Left lung (tissue), 10 donors: ENCODE data around the gene FUCA1. TPM values are rescaled to one million over a fixed set of nuclear protein-coding genes. Genes with fewer than 3 reads are reported as not detected.

Experiments
- ATAC-seq: fragments of 200-7000 bp; cut with Tn5 transposase; one replicate; pipeline ENCODE4 v1.9.1; 2020; ENCODE audit warnings: moderate library complexity
- DNase-seq, 4 donors: peaks; one replicate each; pipeline ENCODE4 v3.0.0-alpha.2; 2013 to 2020
- H3K27ac ChIP-seq, 2 donors: fragments of 200-600 bp; sonication (generic) in 1 of 2; one replicate each; pipeline versions ENCODE4 v1.5.0 to v1.8.0; 2020 to 2021
- H3K27me3 ChIP-seq, 2 donors: fragments of 200-600 bp; sonication (generic) in 1 of 2; one replicate each; pipeline versions ENCODE4 v1.5.0 to v1.8.0; 2020 to 2021
- H3K36me3 ChIP-seq, 2 donors: fragments of 200-600 bp; sonication (generic) in 1 of 2; one replicate each; pipeline versions ENCODE4 v1.5.0 to v1.8.0; 2020 to 2021
- H3K4me1 ChIP-seq, 2 donors: fragments of 200-600 bp; one replicate each; pipeline ENCODE4 v1.8.0; 2021
- H3K4me3 ChIP-seq, 2 donors: fragments of 200-600 bp; sonication (generic) in 1 of 2; one replicate each; pipeline versions ENCODE4 v1.5.0 to v1.8.0; 2020 to 2021; ENCODE audit warnings: mild to moderate bottlenecking in 1 of 2
- H3K9me3 ChIP-seq, 2 donors: fragments of 200-600 bp; sonication (generic) in 1 of 2; one replicate each; pipeline versions ENCODE4 v1.5.0 to v1.8.0; 2020 to 2021
- intact Hi-C, 2 donors: fragments of 100-400 bp; cut with DNase I; formaldehyde crosslinking; loops; one replicate each; pipeline versions ENCODE4 v1.11.2 to v1.14.2; 2022
- polyA plus RNA-seq, 6 donors: library from polyadenylated mRNA; unstranded; fragments of 120-200 nt; gene quantifications; one replicate each; pipeline ENCODE4 v1.2.1, GENCODE V29; 2013; ENCODE audit not compliant: insufficient read length in 6 of 6
- total RNA-seq, 2 donors: library from RNA; stranded (reverse); fragmentation: NEBNext Ultra II Directional; extraction: Animal tissue kit (Norgen Biotek cat#: 25700); gene quantifications; one replicate each; pipeline ENCODE4 v1.2.1, GENCODE V29; 2021
- TF ChIP-seq, protein P1 (sequence below), 2 donors: fragments of 200-600 bp; sonication (generic) in 1 of 2; IDR thresholded peaks; one replicate each; pipeline versions ENCODE4 v1.5.0 to v1.8.0; 2021; ENCODE audit warnings: antibody characterized with exemption in 2 of 2
- donor health status: DM: no; HTN: yes; CAD: no.
- donor health status: DM: no; HTN: no; CAD: no.

FUCA1 gene
- total and polyA plus RNA-seq, 8 donors, result 20.4 to 61.3 (median 25.3) TPM

GRCh38 chr1:23909412-23909811 is 41.3 kb upstream of the FUCA1 start:
- intact Hi-C loops, result no loop called here
- ATAC-seq, result no peak
- TF ChIP-seq, protein P1, sequence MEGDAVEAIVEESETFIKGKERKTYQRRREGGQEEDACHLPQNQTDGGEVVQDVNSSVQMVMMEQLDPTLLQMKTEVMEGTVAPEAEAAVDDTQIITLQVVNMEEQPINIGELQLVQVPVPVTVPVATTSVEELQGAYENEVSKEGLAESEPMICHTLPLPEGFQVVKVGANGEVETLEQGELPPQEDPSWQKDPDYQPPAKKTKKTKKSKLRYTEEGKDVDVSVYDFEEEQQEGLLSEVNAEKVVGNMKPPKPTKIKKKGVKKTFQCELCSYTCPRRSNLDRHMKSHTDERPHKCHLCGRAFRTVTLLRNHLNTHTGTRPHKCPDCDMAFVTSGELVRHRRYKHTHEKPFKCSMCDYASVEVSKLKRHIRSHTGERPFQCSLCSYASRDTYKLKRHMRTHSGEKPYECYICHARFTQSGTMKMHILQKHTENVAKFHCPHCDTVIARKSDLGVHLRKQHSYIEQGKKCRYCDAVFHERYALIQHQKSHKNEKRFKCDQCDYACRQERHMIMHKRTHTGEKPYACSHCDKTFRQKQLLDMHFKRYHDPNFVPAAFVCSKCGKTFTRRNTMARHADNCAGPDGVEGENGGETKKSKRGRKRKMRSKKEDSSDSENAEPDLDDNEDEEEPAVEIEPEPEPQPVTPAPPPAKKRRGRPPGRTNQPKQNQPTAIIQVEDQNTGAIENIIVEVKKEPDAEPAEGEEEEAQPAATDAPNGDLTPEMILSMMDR (IDR thresholded peaks at IDR 0.05), result no peak
- peaks cover 0 to 23% of the 10 kb centered on the region in 2 donors for H3K4me1 ChIP-seq
- H3K36me3 ChIP-seq, result no peaks in the 10 kb centered on the region
- no peak overlapping the region for H3K4me3 ChIP-seq
- no peak overlapping the region for H3K27ac ChIP-seq
- H3K9me3 ChIP-seq, result no peaks in the 10 kb centered on the region
- DNase-seq, result no peak
- H3K27me3 ChIP-seq, result peaks cover 0 to 3% of the 10 kb centered on the region in 2 donors

DNA sequence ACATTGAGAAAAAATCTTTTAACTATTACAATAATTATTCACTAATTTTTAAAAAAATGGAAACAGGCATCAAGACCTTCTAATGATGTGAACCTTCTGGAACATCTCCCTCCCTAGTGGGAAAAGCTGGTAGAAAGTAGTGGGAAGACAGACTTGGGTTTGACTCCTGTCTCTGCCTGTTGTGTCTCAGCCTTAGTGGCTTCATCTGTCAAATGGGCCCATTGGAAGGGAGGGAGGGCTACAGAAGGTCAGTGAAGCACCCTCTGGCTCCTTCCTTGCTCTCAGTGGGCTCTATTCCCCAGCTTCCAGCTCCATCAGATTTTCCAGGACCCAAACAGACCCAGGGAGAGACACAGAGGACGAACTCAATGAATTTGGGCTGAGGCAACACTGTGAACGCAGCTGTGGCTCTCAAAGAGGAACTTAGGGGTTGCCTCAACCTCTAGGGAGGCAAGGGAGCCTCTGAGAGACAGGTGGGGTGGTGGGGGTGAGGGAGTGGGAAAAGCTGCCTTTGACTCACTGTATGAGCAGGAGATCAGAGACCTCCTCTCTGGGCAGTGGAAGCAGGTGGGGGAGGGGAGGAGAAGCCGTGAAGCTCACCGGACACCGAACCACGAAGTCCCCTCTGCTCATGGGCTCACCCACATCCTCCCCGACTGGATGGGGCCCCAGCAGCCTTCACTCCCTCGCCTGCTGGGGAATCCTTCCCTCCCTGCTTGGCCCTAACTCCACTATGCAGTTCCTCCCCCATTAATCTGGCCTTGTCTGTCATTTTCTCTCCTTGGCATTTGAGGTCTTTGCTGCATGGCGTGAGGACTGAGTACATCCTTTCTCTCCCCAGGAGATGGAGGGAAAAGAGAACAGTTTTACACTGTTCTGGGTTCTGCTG is 40.6 kb upstream of the FUCA1 start:
- Histone ChIP-seq H3K4me1 (peaks cover 0 to 18% of the 10 kb centered on the region in 2 donors), H3K27ac (peak overlapping the region in 1 of 2 donors; percentile 13), H3K27me3 (peaks cover 2 to 9% of the 10 kb centered on the region in 2 donors), H3K9me3 (no peaks in the 10 kb centered on the region), H3K36me3 (no peaks in the 10 kb centered on the region), H3K4me3 (no peak overlapping the region)
- peak; percentile 63 for ATAC-seq
- intact Hi-C loops, result no loop called here
- TF ChIP-seq, protein P1 (IDR thresholded peaks at IDR 0.05), result no peak
- DNase-seq, result no peak

DNA sequence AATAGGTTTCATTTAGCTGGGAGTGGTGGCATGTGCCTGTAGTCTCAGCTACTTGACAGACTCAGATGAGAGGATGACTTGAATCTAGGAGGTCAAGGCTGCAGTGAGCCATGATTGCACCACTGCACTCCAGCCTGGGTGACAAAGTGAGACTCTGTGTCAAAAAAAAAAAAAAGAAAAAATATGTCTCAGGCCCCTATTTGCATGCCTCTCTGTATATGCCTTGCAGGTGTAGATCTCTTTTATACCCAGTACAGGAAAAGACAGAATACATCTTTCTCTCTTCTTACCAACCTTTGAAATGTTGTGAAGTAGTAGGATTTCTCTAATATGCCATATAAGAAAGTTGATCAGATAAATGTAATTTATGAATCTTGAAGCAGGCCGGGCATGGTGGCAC is 38.6 kb upstream of the FUCA1 start:
- Histone ChIP-seq H3K27ac (no peak overlapping the region), H3K4me3 (no peak overlapping the region), H3K9me3 (no peaks in the 10 kb centered on the region), H3K36me3 (no peaks in the 10 kb centered on the region), H3K27me3 (peaks cover 5 to 29% of the 10 kb centered on the region in 2 donors), H3K4me1 (peaks cover 0 to 24% of the 10 kb centered on the region in 2 donors)
- ATAC-seq, result no peak
- no peak for DNase-seq
- TF ChIP-seq, protein P1 (IDR thresholded peaks at IDR 0.05), result no peak
- intact Hi-C loops, result no loop called here

DNA sequence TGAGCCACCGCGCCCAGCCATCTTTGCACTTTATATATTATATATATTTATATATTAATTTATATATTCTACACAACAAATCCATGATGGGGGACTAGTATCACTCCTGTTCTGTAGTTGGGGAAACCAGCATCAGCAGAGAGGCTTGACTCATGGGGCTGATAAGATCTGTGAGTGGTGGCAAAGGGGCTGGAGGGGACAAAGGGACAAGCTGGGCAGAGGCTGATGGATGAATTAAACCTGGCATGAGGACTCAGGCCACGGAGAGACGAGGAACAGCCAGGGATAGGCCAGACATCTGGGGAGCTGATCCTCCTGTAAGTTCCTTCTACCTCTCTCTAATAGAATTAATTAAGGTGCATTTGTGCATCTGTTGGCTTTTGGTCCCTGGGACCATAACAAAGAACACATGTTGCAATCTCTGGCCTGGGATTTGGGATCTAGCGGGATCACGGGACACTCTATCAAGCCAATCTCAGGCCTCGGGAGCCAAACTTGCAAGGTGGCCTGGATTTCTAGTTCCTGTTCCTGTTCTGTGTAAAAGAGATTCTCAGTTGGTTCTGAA is 37.5 kb upstream of the FUCA1 start:
- H3K36me3 ChIP-seq, result no peaks in the 10 kb centered on the region
- ATAC-seq (no peak), DNase-seq (no peak)
- H3K4me3 ChIP-seq, result no peak overlapping the region
- peaks cover 0 to 24% of the 10 kb centered on the region in 2 donors for H3K4me1 ChIP-seq
- H3K27ac ChIP-seq, result no peak overlapping the region
- H3K27me3 ChIP-seq, result peaks cover 5 to 30% of the 10 kb centered on the region in 2 donors
- intact Hi-C loops, result no loop called here
- TF ChIP-seq, protein P1 (IDR thresholded peaks at IDR 0.05), result no peak
- H3K9me3 ChIP-seq, result no peaks in the 10 kb centered on the region

DNA sequence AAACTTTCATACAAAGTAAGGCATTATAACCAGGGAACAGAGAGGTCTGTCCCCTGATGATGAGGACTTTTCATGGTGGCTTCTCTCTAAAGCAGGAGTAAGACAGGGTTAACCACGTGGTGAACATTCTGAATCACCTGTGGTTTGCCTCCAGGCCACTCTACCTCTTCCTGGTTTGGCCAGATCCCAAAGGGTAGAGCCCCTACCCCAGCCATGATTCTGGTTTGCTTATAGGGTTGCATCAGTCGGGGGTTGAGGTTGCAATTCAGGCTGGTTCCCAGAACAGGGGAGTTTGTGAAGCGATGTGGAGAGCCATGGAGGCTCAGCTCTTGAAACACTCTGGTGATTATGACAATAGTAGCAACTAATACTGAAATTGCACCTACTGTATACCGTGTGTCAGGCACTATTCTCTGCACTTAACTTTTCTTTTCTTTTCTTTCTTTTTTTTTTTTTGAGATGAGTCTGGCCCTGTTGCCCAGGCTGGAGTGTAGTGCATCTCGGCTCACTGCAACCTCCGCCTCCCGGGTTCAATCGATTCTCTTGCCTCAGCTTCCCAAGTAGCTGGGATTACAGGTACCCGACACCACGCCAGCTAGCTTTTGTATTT is 36.8 kb upstream of the FUCA1 start:
- intact Hi-C loops, result no loop called here
- no peak for ATAC-seq
- DNase-seq, result no peak
- TF ChIP-seq, protein P1 (IDR thresholded peaks at IDR 0.05), result no peak
- Histone ChIP-seq H3K9me3 (no peaks in the 10 kb centered on the region), H3K27me3 (peaks cover 5 to 30% of the 10 kb centered on the region in 2 donors), H3K4me3 (no peak overlapping the region), H3K27ac (no peak overlapping the region), H3K36me3 (no peaks in the 10 kb centered on the region), H3K4me1 (peaks cover 0 to 24% of the 10 kb centered on the region in 2 donors)
